Ishikawa (cell line): ENCODE measurements around the gene KLHL2.

Source experiments
- CEBPB ChIP-seq: IDR thresholded peaks from 2 replicates; pipeline ENCODE4 v1.6.1; 2012
- CREB1 ChIP-seq: IDR thresholded peaks from 2 replicates; pipeline ENCODE4 v1.6.1; 2012; ENCODE audit warnings: low read depth
- EGR1 ChIP-seq: IDR thresholded peaks from 2 replicates; pipeline ENCODE4 v1.6.1; 2012
- EP300 ChIP-seq: IDR thresholded peaks from 2 replicates; pipeline ENCODE4 v1.6.1; 2012; ENCODE audit warnings: borderline replicate concordance
- MAX ChIP-seq: IDR thresholded peaks from 2 replicates; pipeline ENCODE4 v1.6.1; 2012
- NFIC ChIP-seq: IDR thresholded peaks from 2 replicates; pipeline ENCODE4 v1.6.1; 2012
- RAD21 ChIP-seq: IDR thresholded peaks from 2 replicates; pipeline ENCODE4 v1.6.1; 2012; ENCODE audit warnings: low read depth
- REST ChIP-seq: IDR thresholded peaks from 2 replicates; pipeline ENCODE4 v1.6.1; 2012; ENCODE audit warnings: low read depth, mild to moderate bottlenecking
- TAF1 ChIP-seq: IDR thresholded peaks from 2 replicates; pipeline ENCODE4 v1.6.1; 2012; ENCODE audit warnings: low read depth, mild to moderate bottlenecking
- TCF12 ChIP-seq: IDR thresholded peaks from 2 replicates; pipeline ENCODE4 v1.6.1; 2012; ENCODE audit warnings: low read depth
- TEAD4 ChIP-seq: IDR thresholded peaks from 2 replicates; pipeline ENCODE4 v1.6.1; 2012
- USF1 ChIP-seq: IDR thresholded peaks from 2 replicates; pipeline ENCODE4 v1.6.1; 2012
- YY1 ChIP-seq: IDR thresholded peaks from 2 replicates; pipeline ENCODE4 v1.6.1; 2012; ENCODE audit warnings: low read depth
- ZBTB7A ChIP-seq: IDR thresholded peaks from 2 replicates; pipeline ENCODE4 v1.6.1; 2012; ENCODE audit warnings: low read depth

GRCh38 chr4:165308606-165309005 is 101.2 kb downstream of the KLHL2 start:
- TF ChIP-seq CREB1 (no peak), CEBPB (no peak), TAF1 (no peak), RAD21 (no peak), EP300 (no peak), TEAD4 (no peak), MAX (no peak), NFIC (no peak), USF1 (no peak), REST (no peak), EGR1 (no peak), YY1 (no peak), ZBTB7A (no peak), TCF12 (no peak)
